B cell (primary cell): Measurements from ENCODE around the gene UGT2B10.

Experiments
- CTCF ChIP-seq: fragments of 200-600 bp; IDR thresholded peaks from one replicate; pipeline ENCODE4 v1.8.0; 2022; ENCODE audit warnings: antibody characterized with exemption, mild to moderate bottlenecking
- EZH2 ChIP-seq: IDR thresholded peaks from 2 replicates; pipeline ENCODE4 v1.6.1; 2012; ENCODE audit warnings: borderline replicate concordance, low read depth, mild to moderate bottlenecking, moderate library complexity, low read length; ENCODE audit not compliant: insufficient read depth, poor library complexity, severe bottlenecking

- TF ChIP-seq CTCF (no peak), EZH2 (no peak)
Observed at GRCh38 chr4:68797048-68797447, 18.7 kb upstream of the UGT2B10 start.
